H9 (cell line): ENCODE results near the gene CACNA2D3. TPM values are rescaled to one million over a fixed set of nuclear protein-coding genes. Genes with fewer than 3 reads are reported as not detected.

Experiments
- DNase-seq: peaks from one replicate; pipeline ENCODE4 v3.0.0-alpha.2; 2017
- H2AFZ ChIP-seq: one replicate; pipeline ENCODE4 v1.6.1; 2013; ENCODE audit warnings: mild to moderate bottlenecking, low read length, control low read depth, moderate library complexity
- H2AK5ac ChIP-seq: 2 replicates; pipeline ENCODE4 v1.6.1; 2013; ENCODE audit warnings: low read length, control low read depth, mixed read lengths; ENCODE audit not compliant: insufficient read length
- H2BK120ac ChIP-seq: one replicate; pipeline ENCODE4 v1.6.1; 2013; ENCODE audit warnings: low read depth, mild to moderate bottlenecking, low read length, control low read depth, inconsistent platforms; ENCODE audit not compliant: poor library complexity, severe bottlenecking
- H2BK12ac ChIP-seq: 2 replicates; pipeline ENCODE4 v1.6.1; 2013; ENCODE audit warnings: low read length, control low read depth, mixed read lengths, low read depth; ENCODE audit not compliant: insufficient read length
- H2BK15ac ChIP-seq: 2 replicates; pipeline ENCODE4 v1.6.1; 2013; ENCODE audit warnings: low read depth, low read length, control low read depth
- H2BK20ac ChIP-seq: one replicate; pipeline ENCODE4 v1.6.1; 2013; ENCODE audit warnings: low read depth, mild to moderate bottlenecking, low read length, control low read depth, inconsistent platforms; ENCODE audit not compliant: poor library complexity, severe bottlenecking
- H2BK5ac ChIP-seq: 2 replicates; pipeline ENCODE4 v1.6.1; 2013; ENCODE audit warnings: low read length, control low read depth, mixed read lengths; ENCODE audit not compliant: insufficient read length
- H3K14ac ChIP-seq: 2 replicates; pipeline ENCODE4 v1.6.1; 2013; ENCODE audit warnings: low read length, control low read depth; ENCODE audit not compliant: insufficient read depth
- H3K18ac ChIP-seq: 2 replicates; pipeline ENCODE4 v1.6.1; 2013; ENCODE audit warnings: low read depth, mild to moderate bottlenecking, mixed read lengths, low read length, control low read depth; ENCODE audit not compliant: insufficient read length
- H3K23ac ChIP-seq: 2 replicates; pipeline ENCODE4 v1.6.1; 2013; ENCODE audit warnings: low read length, control low read depth, mixed read lengths, low read depth; ENCODE audit not compliant: insufficient read length
- H3K23me2 ChIP-seq: 2 replicates; pipeline ENCODE4 v1.6.1; 2013; ENCODE audit warnings: low read depth, mild to moderate bottlenecking, mixed read lengths, low read length, control low read depth; ENCODE audit not compliant: insufficient read length, poor library complexity, severe bottlenecking
- H3K27ac ChIP-seq: 2 replicates; pipeline ENCODE4 v1.5.1; 2013; ENCODE audit warnings: low read length, control low read depth, mixed read lengths, low read depth; ENCODE audit not compliant: insufficient read length
- H3K27me3 ChIP-seq: 2 replicates; pipeline ENCODE4 v1.6.1; 2013; ENCODE audit warnings: low read length, control low read depth, inconsistent platforms; ENCODE audit not compliant: insufficient read depth
- H3K4ac ChIP-seq: 2 replicates; pipeline ENCODE4 v1.6.1; 2013; ENCODE audit warnings: low read depth, mild to moderate bottlenecking, control low read depth, inconsistent platforms, low read length, moderate library complexity
- H3K4me1 ChIP-seq: 2 replicates; pipeline ENCODE4 v1.6.1; 2013; ENCODE audit warnings: low read length, control low read depth, inconsistent platforms; ENCODE audit not compliant: insufficient read depth
- H3K4me2 ChIP-seq: 2 replicates; pipeline ENCODE4 v1.6.1; 2013; ENCODE audit warnings: low read length, control low read depth, mixed read lengths; ENCODE audit not compliant: insufficient read length, insufficient read depth
- H3K56ac ChIP-seq: 2 replicates; pipeline ENCODE4 v1.6.1; 2013; ENCODE audit warnings: low read depth, mild to moderate bottlenecking, mixed read lengths, low read length, control low read depth; ENCODE audit not compliant: insufficient read length
- H3K79me1 ChIP-seq: 2 replicates; pipeline ENCODE4 v1.6.1; 2013; ENCODE audit warnings: low read depth, mild to moderate bottlenecking, moderate library complexity, low read length, control low read depth, inconsistent platforms; ENCODE audit not compliant: insufficient read depth, poor library complexity, severe bottlenecking
- H3K79me2 ChIP-seq: 2 replicates; pipeline ENCODE4 v1.6.1; 2013; ENCODE audit warnings: low read length, control low read depth, inconsistent platforms; ENCODE audit not compliant: insufficient read depth
- H3K9ac ChIP-seq: 2 replicates; pipeline ENCODE4 v1.6.1; 2013; ENCODE audit warnings: low read length, control low read depth, mixed read lengths; ENCODE audit not compliant: insufficient read length; ENCODE audit errors: extremely low read depth
- H3K9me3 ChIP-seq: one replicate; pipeline ENCODE4 v1.6.1; 2013; ENCODE audit warnings: low read depth, low read length, inconsistent platforms; ENCODE audit not compliant: control insufficient read depth
- H3T11ph ChIP-seq: one replicate; pipeline ENCODE4 v1.6.1; 2013; ENCODE audit warnings: mild to moderate bottlenecking, low read length, control low read depth, inconsistent platforms
- H4K20me1 ChIP-seq: one replicate; pipeline ENCODE4 v1.6.1; 2013; ENCODE audit not compliant: control insufficient read depth, insufficient read length, insufficient read depth
- H4K5ac ChIP-seq: 2 replicates; pipeline ENCODE4 v1.6.1; 2013; ENCODE audit warnings: low read depth, mild to moderate bottlenecking, mixed read lengths, low read length, control low read depth; ENCODE audit not compliant: insufficient read length
- H4K8ac ChIP-seq: replicated peaks from 2 replicates; pipeline ENCODE4 v1.6.1; 2013; ENCODE audit warnings: low read length, control low read depth, mixed read lengths, low read depth; ENCODE audit not compliant: insufficient read length
- H4K91ac ChIP-seq: 2 replicates; pipeline ENCODE4 v1.6.1; 2013; ENCODE audit warnings: low read depth, mild to moderate bottlenecking, moderate library complexity, mixed read lengths, low read length, control low read depth; ENCODE audit not compliant: insufficient read length
- H3K27ac Mint-ChIP-seq, 3 experiments: 2 replicates in 2 of 3; 3 replicates in 1 of 3; pipeline ENCODE4 v1.8.0; 2020 to 2021; ENCODE audit warnings: mixed read lengths in 3 of 3, mild to moderate bottlenecking in 1 of 3, moderate library complexity in 1 of 3
- H3K27me3 Mint-ChIP-seq: 2 replicates; pipeline ENCODE4 v1.8.0; 2021; ENCODE audit warnings: low read depth, mild to moderate bottlenecking, moderate library complexity, mixed read lengths
- H3K36me3 Mint-ChIP-seq, 3 experiments: 2 replicates in 2 of 3; 3 replicates in 1 of 3; pipeline ENCODE4 v1.8.0; 2020 to 2021; ENCODE audit warnings: low read depth in 3 of 3, mixed read lengths in 3 of 3; ENCODE audit not compliant: insufficient read depth in 1 of 3
- H3K4me1 Mint-ChIP-seq, 2 experiments: 2 replicates each; pipeline ENCODE4 v1.8.0; 2020; ENCODE audit warnings: mixed read lengths in 2 of 2
- H3K4me3 Mint-ChIP-seq, 2 experiments: 2 replicates in 1 of 2; 3 replicates in 1 of 2; pipeline ENCODE4 v1.8.0; 2020 to 2021; ENCODE audit warnings: mild to moderate bottlenecking in 2 of 2, mixed read lengths in 2 of 2, moderate library complexity in 1 of 2
- H3K9me3 Mint-ChIP-seq, 2 experiments: 2 replicates in 1 of 2; 3 replicates in 1 of 2; pipeline ENCODE4 v1.8.0; 2020; ENCODE audit warnings: mild to moderate bottlenecking in 2 of 2, mixed read lengths in 2 of 2, moderate library complexity in 1 of 2
- CTCF ChIP-seq: fragments of 200-600 bp; sonication (generic); conservative IDR thresholded peaks from 3 replicates; pipeline ENCODE4 v1.8.0; 2021; ENCODE audit warnings: antibody characterized with exemption, mild to moderate bottlenecking
- WGBS: extraction: QIAGEN DNeasy Blood & Tissue Kit; methylation state at CpG from one replicate; pipeline ENCODE4 v1.1.7; 2013; ENCODE audit warnings: missing lambda C conversion rate, low lambda C conversion rate, mixed read lengths; ENCODE audit not compliant: insufficient read length; ENCODE audit errors: extremely low coverage; 5-methylcytosine and 5-hydroxymethylcytosine counted together
- total RNA-seq: library from RNA; stranded (reverse); gene quantifications from 2 replicates; pipeline ENCODE4 v1.2.1, GENCODE V29; 2021

CACNA2D3 gene
- total RNA-seq, 1 experiment from 2014 or later = 3.2 TPM

DNA sequence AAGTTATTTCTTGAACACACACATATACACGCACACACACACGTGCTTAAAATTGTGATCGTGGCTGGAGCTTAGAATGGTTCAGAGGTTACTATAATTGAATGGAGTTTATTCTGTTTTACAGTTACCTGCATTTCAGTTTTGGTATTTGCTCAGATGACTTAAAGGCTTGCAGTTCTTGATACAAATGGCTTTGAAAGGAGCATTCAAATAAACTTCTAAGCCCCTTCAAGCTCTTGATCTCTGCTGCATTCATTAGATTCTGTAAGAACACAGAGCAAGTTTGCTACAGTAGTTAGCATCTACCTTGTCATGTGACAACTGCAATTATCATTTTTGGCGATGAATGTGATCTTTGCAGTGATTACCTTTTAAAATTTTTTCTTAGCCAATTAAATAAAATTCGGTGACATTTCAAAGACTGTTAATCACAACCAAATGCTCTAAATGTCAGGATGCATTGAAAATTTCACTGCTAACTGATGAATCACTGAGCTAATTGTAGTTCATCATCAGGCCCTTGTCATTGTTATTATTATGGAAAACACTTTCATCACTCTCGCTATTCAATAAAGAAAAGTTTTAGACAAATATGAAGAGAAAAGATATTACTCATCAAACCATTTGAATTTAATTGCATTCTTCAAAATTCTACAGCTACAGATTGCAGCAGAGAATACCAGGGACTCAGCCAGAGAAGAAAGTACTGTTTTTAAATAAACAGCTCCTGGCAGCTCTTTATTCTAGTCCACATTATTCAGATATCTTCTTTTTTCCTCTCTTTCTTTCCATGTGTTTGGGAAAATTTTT is 509.4 kb downstream of the CACNA2D3 start:
- peaks cover 3% of the 10 kb centered on the region; the same call in 1 of the 2 replicates for H3K4me1 ChIP-seq
- peaks cover 0 to 10% of the 10 kb centered on the region in 2 experiments; a peak in 2 of 5 replicates for H3K9me3 Mint-ChIP-seq
- H3K27me3 Mint-ChIP-seq = no peaks in the 10 kb centered on the region
- no peak overlapping the region for H3K4me2 ChIP-seq
- no peaks in the 10 kb centered on the region for H3K23me2 ChIP-seq
- H2BK20ac ChIP-seq = no peak overlapping the region
- H4K91ac ChIP-seq = no peak overlapping the region
- no peaks in the 10 kb centered on the region for H3K27me3 ChIP-seq
- no peak overlapping the region for H2BK12ac ChIP-seq
- H3K36me3 Mint-ChIP-seq = peaks cover 27 to 53% (median 40%) of the 10 kb centered on the region in 3 experiments
- no peak overlapping the region for H2AK5ac ChIP-seq
- H2AFZ ChIP-seq = no peak overlapping the region
- H3K56ac ChIP-seq = no peak overlapping the region
- no peak overlapping the region for H3K27ac ChIP-seq
- H3K14ac ChIP-seq = no peak overlapping the region
- H4K5ac ChIP-seq = no peak overlapping the region
- no peaks in the 10 kb centered on the region for H3K79me1 ChIP-seq
- no peak overlapping the region for H2BK5ac ChIP-seq
- H3K4me3 Mint-ChIP-seq = no peak overlapping the region
- no peak for TF ChIP-seq CTCF
- peak overlapping the region in 1 of 3 experiments; percentile 95; a peak in 3 of 7 replicates for H3K27ac Mint-ChIP-seq
- no peak overlapping the region for H2BK15ac ChIP-seq
- no peak overlapping the region for H3K4ac ChIP-seq
- H3K4me1 Mint-ChIP-seq = peaks cover 47 to 54% of the 10 kb centered on the region in 2 experiments
- H2BK120ac ChIP-seq = no peak overlapping the region
- H3K9me3 ChIP-seq = no peaks in the 10 kb centered on the region
- no peak for DNase-seq
- H3K79me2 ChIP-seq = no peaks in the 10 kb centered on the region; the same call in 1 of the 2 replicates
- no peak overlapping the region for H3K23ac ChIP-seq
- H4K20me1 ChIP-seq = no peaks in the 10 kb centered on the region
- H3K9ac ChIP-seq = no peak overlapping the region
- no peak overlapping the region for H4K8ac ChIP-seq
- H3T11ph ChIP-seq = no peak overlapping the region
- no CpG with 5 or more reads among the region's 6 CpGs for WGBS
- no peak overlapping the region for H3K18ac ChIP-seq
